HG03558 (cell line): ENCODE measurements around the gene EXOC3L4.
"Not testable (repeated sequence)": the region's sequence is repeated elsewhere in the genome, so short reads cannot be mapped to it uniquely, and the experiment has no call there.

Experiments used
- ATAC-seq: cut with Tn5 transposase; IDR thresholded peaks from one replicate; pipeline ENCODE4 v1.9.1; 2021; ENCODE audit warnings: moderate number of reproducible peaks; ENCODE audit not compliant: unreplicated experiment; ENCODE audit errors: extremely low read depth

The EXOC3L4 gene

DNA sequence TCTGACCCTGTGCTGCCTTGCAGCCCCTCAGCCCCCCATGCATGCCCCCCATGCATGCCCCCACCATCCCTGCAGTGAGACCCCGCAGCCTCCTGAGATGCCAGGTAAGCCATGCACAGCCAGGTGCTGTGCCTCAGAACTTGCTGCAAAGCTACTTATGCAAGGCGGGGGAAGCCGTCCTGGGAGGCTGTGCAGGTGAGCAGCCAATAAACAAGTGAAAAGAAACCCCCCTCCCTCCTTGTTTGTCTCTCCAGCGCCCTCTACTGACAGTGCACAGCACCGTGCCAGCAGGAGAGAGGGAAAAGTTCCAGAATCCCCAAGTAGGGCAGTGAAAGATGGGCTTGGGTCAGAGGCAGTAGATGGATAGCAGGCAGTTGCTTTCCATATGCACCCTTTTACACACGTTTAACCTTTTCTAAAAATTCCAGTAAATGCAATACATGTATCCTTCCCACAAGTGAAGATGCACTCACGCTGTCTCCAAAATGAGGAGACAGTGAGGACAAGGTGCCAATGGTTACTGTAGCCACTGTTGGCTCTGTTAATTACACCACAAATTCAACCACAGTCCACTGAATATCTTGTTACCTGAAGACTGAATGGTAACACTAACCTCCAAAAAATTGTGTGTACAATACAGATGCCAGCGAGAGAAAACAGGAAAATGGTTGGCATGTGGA lies 46.7 kb downstream of the EXOC3L4 start:
- no peak for ATAC-seq

- ATAC-seq = no peak
Measured at GRCh38 chr14:103142026-103142425, 47.5 kb downstream of the EXOC3L4 start.

GRCh38 chr14:103142721-103143302 lies 48.3 kb downstream of the EXOC3L4 start:
- ATAC-seq = no peak

GRCh38 chr14:103143506-103143905 lies 49.0 kb downstream of the EXOC3L4 start:
- no peak for ATAC-seq

DNA sequence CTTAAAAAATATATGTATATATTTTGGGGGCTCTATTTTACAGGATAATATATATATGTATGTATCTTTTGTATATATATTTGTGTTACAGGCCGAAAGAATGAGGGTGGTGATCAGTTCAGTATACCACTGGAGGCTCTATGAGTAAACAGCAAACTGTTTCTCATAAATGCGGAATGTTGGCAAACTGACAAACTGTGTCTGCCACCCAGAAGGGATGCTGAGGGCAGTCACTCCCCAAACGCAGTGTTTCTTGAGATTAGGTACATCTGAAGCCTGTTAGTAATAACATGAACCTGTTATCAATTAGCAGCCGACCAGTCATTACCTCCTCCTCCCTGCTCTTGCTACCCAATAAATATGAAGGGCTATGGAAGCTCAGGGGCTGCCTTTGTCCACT lies 49.6 kb downstream of the EXOC3L4 start:
- ATAC-seq = no peak

DNA sequence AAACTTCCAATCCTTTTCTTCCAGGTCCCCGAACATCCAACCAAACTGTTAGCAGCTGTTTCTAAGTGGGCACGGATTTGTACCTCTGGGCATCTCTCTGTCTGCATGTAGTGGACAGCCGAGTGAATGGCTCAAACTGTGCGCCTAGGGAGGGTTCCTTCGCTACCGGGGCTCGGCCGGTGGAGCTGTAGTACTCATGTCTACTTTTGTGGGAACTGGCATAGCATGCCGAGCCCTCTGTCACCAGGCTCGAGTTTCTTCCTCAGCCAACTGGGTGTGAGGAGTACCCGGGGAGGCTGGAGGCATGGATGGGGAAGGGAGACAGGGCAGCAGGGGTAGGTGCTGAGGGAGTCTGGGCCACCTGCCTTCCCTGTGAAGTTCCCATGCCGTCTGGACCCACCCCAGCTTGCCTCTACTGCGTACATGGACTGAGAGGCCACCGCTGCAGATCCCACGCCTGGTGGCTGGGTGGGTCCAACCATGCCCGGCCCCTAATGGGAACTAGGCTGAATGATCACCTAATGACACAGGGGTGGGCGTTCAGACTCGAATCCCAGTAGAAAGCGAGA lies 51.7 kb downstream of the EXOC3L4 start:
- ATAC-seq = no peak

DNA sequence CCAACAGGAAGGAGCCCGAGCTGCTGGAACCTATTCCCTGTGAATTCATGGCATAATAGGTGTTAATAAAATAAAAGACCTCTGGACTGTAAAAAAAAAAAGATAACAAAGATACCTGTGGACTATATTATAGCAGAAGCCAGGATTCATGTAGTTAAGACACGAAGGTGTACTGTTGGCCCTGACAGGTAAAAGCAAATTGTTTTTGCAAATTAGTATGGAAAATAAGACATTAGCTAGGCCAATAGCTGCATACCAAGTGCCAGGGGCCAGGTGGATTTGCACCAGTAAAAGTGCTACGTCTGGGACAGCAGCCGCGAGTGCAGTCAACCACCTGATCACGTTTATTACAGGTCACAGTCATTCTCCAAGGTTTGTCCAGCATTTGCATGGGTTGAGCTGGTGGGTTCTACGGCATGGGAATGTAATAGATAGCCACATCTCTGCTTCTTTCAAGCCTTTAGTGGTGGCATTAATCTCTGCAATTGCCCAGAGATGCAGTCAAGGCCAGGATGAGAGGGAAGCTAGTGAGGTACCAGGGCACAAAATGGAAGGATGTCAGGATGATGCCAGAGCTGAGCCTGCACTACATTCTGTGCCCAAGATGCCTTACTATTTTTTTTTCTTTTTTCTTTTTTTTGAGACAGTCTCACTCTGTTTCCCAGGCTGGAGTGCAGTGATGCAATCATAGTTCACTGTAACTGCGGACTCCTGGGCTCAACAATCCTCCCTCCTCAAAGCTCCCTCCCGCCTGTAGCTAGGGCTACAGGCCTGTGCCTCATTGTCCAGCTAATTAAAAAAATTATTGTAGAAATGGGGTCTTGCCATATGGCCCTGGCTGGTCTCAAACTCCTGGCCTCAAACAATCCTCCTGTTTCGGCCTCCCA lies 55.1 kb downstream of the EXOC3L4 start:
- ATAC-seq = no peak

DNA sequence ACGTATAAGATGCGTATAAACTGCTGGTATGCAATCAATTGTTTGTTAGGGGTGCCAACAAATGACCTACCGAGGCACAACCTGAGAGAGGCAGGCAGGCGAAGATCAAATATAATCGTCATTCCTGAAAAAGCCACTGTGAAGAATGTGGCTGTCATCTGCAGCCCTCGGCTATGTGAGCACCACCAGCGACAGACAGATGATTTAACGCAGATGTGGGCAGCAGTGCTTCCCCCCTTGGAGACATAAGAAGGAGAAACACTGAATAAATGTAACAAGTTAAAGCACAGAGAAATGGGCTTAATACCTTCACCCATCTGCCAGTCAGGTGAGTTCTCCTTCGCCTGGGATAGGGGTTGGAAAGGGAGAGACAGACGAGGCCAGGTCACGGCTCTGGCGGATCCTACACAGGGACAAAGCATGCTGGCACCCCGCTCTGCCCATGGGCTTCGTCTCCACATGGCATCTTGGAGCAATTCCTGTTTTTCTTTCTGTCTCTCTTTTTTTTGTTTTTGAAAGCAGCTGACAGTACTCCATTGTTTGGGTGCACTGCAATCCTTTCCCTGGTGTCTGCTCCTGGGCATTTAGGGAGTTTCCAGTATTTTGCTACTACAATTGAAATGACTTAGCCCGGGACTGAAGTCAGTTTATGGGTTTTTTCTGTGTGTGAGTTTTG lies 56.9 kb downstream of the EXOC3L4 start:
- no peak for ATAC-seq

- no peak for ATAC-seq
Measured at GRCh38 chr14:103155010-103155409, 60.5 kb downstream of the EXOC3L4 start.

GRCh38 chr14:103155416-103155815 lies 60.9 kb downstream of the EXOC3L4 start:
- not testable (repeated sequence) for ATAC-seq

- ATAC-seq = no peak
Measured at GRCh38 chr14:103155826-103156394, 61.4 kb downstream of the EXOC3L4 start.

DNA sequence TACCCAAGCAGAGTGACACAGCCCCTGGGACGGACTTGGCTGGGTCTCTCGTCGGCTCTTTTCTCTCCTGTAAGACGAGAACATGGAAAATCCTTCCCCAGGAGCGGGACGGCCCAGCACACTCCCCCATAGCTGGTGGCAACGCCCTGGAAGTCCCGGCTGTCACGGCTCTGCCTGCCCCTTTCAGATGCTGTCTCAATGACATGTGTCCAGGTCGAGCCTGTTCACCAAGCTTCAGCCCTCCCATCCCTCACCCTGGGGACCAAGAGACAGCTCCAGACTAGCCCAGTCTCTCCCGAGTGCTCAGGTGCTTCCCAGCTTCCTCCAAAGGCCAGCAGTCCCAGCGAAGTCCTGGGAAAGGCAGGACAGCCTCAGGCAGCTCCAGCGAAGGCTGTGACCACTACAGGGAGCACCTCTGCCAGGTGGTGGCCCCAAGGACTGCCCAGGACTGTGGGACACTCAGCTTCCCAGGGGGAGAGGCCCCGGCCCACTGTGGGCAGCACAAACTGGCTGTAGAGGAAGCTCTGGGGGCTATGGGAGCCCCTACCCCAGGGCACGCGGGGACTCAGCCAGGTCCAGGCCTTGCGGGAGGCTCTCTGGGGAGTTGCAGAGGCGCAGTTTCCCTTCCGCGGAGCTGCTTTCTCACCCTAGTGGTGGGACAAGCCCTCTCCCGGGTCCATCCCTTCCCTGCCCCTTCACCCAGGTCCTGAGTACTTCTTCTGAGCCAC lies 62.3 kb downstream of the EXOC3L4 start:
- no peak for ATAC-seq

- no peak for ATAC-seq
Measured at GRCh38 chr14:103157969-103158368, 63.4 kb downstream of the EXOC3L4 start.

DNA sequence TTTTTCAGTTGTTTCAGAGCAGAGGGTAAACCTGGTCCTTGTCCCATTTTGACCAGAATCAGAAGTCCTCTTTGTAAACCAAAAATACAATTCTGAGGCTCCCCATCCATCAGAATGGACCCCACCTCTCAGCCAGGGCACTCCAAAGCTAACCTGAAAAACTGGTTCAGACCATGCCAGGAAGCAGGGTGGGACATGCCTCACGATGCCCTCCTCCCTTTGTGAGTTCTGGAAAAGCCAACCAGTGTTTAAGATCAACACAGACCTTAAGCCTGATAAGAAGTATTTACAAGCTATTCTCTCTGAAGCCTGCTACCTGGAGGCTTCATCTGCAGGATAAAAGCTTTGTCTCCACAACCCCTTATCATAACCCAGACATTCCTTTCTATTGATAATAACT lies 64.2 kb downstream of the EXOC3L4 start:
- ATAC-seq = no peak
